Upper lobe of left lung (tissue), 4 donors: ENCODE results near the gene BRAT1.

Experiments
- CTCF ChIP-seq, 6 experiments: fragments of 450-650 bp in 4 of 6; fragments of 200-600 bp in 2 of 6; sonication (generic) in 2 of 6; IDR thresholded peaks; one replicate each; pipeline ENCODE4 v1.5.1; 2016 to 2019; ENCODE audit warnings: antibody characterized with exemption in 6 of 6
- POLR2A ChIP-seq, 4 donors: fragments of 450-650 bp; IDR thresholded peaks; one replicate each; pipeline ENCODE4 v1.5.1; 2016 to 2017; ENCODE audit warnings: antibody characterized with exemption in 4 of 4, mild to moderate bottlenecking in 2 of 4
- POLR2AphosphoS5 ChIP-seq, 2 donors: sonication (generic); formaldehyde crosslinking; IDR thresholded peaks; one replicate each; pipeline ENCODE4 v1.5.1; 2017; ENCODE audit warnings: antibody characterized with exemption in 2 of 2

DNA sequence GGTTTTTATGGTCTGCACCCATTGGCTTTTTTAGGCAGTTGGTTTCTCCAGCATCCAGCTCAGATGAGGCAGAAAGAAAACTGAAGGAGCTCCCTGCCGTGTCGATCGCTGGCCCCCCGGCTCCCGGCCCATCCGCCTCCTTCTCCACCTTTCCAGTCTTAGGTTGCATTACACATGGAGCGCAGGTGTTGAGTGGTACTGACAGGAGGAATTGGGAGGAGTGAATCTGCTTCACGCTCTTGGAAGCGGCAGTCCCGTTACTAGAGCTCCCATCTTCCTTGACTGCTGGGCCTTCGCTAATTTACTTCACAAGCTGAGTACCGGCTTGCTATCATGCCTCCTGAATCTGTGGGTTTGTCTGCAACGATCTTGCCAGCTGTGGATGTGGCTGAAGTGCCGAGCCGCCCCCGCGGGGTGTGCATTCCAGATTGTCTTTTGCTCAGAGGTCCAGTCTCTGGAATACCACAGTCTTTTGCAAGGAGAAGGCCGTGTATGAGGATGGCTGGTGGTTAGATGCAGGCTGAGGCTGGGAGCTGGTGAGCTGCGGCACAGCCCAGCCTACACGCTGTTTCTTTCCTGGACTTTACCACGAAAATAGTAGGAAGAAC lies 20.5 kb upstream of the BRAT1 start:
- TF ChIP-seq CTCF (IDR thresholded peaks at IDR 0.05): no peak
- TF ChIP-seq POLR2A (IDR thresholded peaks at IDR 0.05): no peak
- no peak for TF ChIP-seq POLR2AphosphoS5 (IDR thresholded peaks at IDR 0.05)
